Osteoblast (primary cell): ENCODE results near the gene BCL2A1. TPM values are rescaled to one million over a fixed set of nuclear protein-coding genes. Genes with fewer than 3 reads are reported as not detected.
A peak's percentile ranks its signal among the peaks of the same experiment; 100 is the strongest.

Source experiments
- DNase-seq: peaks from one replicate; pipeline ENCODE4 v3.0.0; 2011; ENCODE audit warnings: low spot score, mixed read lengths; ENCODE audit not compliant: insufficient read length; ENCODE audit errors: missing footprints
- H2AFZ ChIP-seq: 2 replicates; pipeline ENCODE4 v1.6.0; 2011; ENCODE audit warnings: mild to moderate bottlenecking, low read length
- H3K27ac ChIP-seq: 2 replicates; pipeline ENCODE4 v1.5.1; 2011; ENCODE audit warnings: mild to moderate bottlenecking, low read depth, low read length, moderate library complexity
- H3K27me3 ChIP-seq: 2 replicates; pipeline ENCODE4 v1.6.0; 2012; ENCODE audit warnings: mild to moderate bottlenecking, control low read depth, inconsistent platforms, low read length, moderate library complexity; ENCODE audit not compliant: insufficient read depth
- H3K36me3 ChIP-seq: 2 replicates; pipeline ENCODE4 v1.5.1; 2011; ENCODE audit warnings: mild to moderate bottlenecking, low read length, control low read depth, moderate library complexity; ENCODE audit not compliant: insufficient read depth
- H3K4me1 ChIP-seq: 2 replicates; pipeline ENCODE4 v1.5.1; 2011; ENCODE audit warnings: mild to moderate bottlenecking, low read length, control low read depth, moderate library complexity; ENCODE audit not compliant: insufficient read depth
- H3K4me2 ChIP-seq: 2 replicates; pipeline ENCODE4 v1.6.0; 2011; ENCODE audit warnings: mild to moderate bottlenecking, low read length; ENCODE audit not compliant: insufficient read depth
- H3K4me3 ChIP-seq: fragments of 200-600 bp; sonication (generic); 3 replicates; pipeline ENCODE4 v1.5.1; 2012; ENCODE audit warnings: mild to moderate bottlenecking, low read length, inconsistent platforms; ENCODE audit not compliant: insufficient read depth
- H3K79me2 ChIP-seq: 2 replicates; pipeline ENCODE4 v1.6.0; 2012; ENCODE audit warnings: mild to moderate bottlenecking, low read length, control low read depth, inconsistent platforms; ENCODE audit not compliant: insufficient read depth
- H3K9me3 ChIP-seq: 2 replicates; pipeline ENCODE4 v1.5.1; 2011; ENCODE audit warnings: low read depth, low read length, control low read depth
- H4K20me1 ChIP-seq: 2 replicates; pipeline ENCODE4 v1.6.0; 2012; ENCODE audit warnings: mild to moderate bottlenecking, low read length, control low read depth; ENCODE audit not compliant: insufficient read depth
- CTCF ChIP-seq: IDR thresholded peaks from 2 replicates; pipeline ENCODE4 v1.5.1; 2011; ENCODE audit warnings: mild to moderate bottlenecking, low read depth, low read length, moderate library complexity; ENCODE audit errors: extremely low read depth
- total RNA-seq: library from RNA; depleted of rRNA; stranded (reverse); fragments of >200 nt; gene quantifications from 2 replicates; pipeline ENCODE4 v1.2.3, GENCODE V29; 2012

Gene BCL2A1
- total RNA-seq, 1 donor: not detected

GRCh38 chr15:79962178-79962577, 8.8 kb downstream of the BCL2A1 start:
- H3K27ac ChIP-seq: no peak overlapping the region
- DNase-seq: no peak
- H3K4me1 ChIP-seq: no peaks in the 10 kb centered on the region
- no peak overlapping the region for H3K4me3 ChIP-seq
- H3K4me2 ChIP-seq: no peak overlapping the region
- no peak overlapping the region for H2AFZ ChIP-seq
- H3K9me3 ChIP-seq: no peaks in the 10 kb centered on the region
- H3K27me3 ChIP-seq: no peaks in the 10 kb centered on the region
- no peaks in the 10 kb centered on the region for H4K20me1 ChIP-seq
- no peaks in the 10 kb centered on the region for H3K36me3 ChIP-seq
- H3K79me2 ChIP-seq: no peaks in the 10 kb centered on the region
- TF ChIP-seq CTCF: no peak

- DNase-seq: no peak
- no peaks in the 10 kb centered on the region for H3K79me2 ChIP-seq
- H4K20me1 ChIP-seq: no peaks in the 10 kb centered on the region
- H3K4me2 ChIP-seq: no peak overlapping the region
- no peaks in the 10 kb centered on the region for H3K4me1 ChIP-seq
- H3K9me3 ChIP-seq: no peaks in the 10 kb centered on the region
- no peaks in the 10 kb centered on the region for H3K27me3 ChIP-seq
- H3K36me3 ChIP-seq: no peaks in the 10 kb centered on the region
- H2AFZ ChIP-seq: peak overlapping the region; percentile 62
- TF ChIP-seq CTCF: no peak
- no peak overlapping the region for H3K4me3 ChIP-seq
- H3K27ac ChIP-seq: no peak overlapping the region
Measured at GRCh38 chr15:79960502-79961212, 10.3 kb downstream of the BCL2A1 start.

GRCh38 chr15:79957741-79958140, 13.3 kb downstream of the BCL2A1 start:
- no peak overlapping the region for H3K4me2 ChIP-seq
- H3K36me3 ChIP-seq: no peaks in the 10 kb centered on the region
- DNase-seq: no peak
- H3K4me1 ChIP-seq: no peaks in the 10 kb centered on the region
- H3K27ac ChIP-seq: no peak overlapping the region
- H3K9me3 ChIP-seq: no peaks in the 10 kb centered on the region
- TF ChIP-seq CTCF: no peak
- no peaks in the 10 kb centered on the region for H4K20me1 ChIP-seq
- no peak overlapping the region for H2AFZ ChIP-seq
- no peak overlapping the region for H3K4me3 ChIP-seq
- no peaks in the 10 kb centered on the region for H3K79me2 ChIP-seq
- no peaks in the 10 kb centered on the region for H3K27me3 ChIP-seq

GRCh38 chr15:79956354-79956939, 14.5 kb downstream of the BCL2A1 start:
- H4K20me1 ChIP-seq: no peaks in the 10 kb centered on the region
- H3K4me1 ChIP-seq: no peaks in the 10 kb centered on the region
- H2AFZ ChIP-seq: peak overlapping the region; percentile 57
- TF ChIP-seq CTCF: no peak
- no peaks in the 10 kb centered on the region for H3K9me3 ChIP-seq
- no peak overlapping the region for H3K27ac ChIP-seq
- DNase-seq: no peak
- no peak overlapping the region for H3K4me3 ChIP-seq
- H3K36me3 ChIP-seq: no peaks in the 10 kb centered on the region
- H3K27me3 ChIP-seq: no peaks in the 10 kb centered on the region
- H3K4me2 ChIP-seq: no peak overlapping the region
- no peaks in the 10 kb centered on the region for H3K79me2 ChIP-seq
